Prostate gland (tissue), 2 donors: ENCODE measurements around the gene GFY.

ENCODE experiments used
- POLR2A ChIP-seq: fragments of 450-650 bp; IDR thresholded peaks from one replicate; pipeline ENCODE4 v1.6.1; 2016; ENCODE audit warnings: antibody characterized with exemption, mild to moderate bottlenecking
- POLR2AphosphoS5 ChIP-seq: sonication (generic); formaldehyde crosslinking; IDR thresholded peaks from one replicate; pipeline ENCODE4 v1.6.1; 2017; ENCODE audit warnings: antibody characterized with exemption
- TF ChIP-seq, protein P1 (sequence below), 4 experiments: fragments of 200-600 bp in 2 of 4; fragments of 450-650 bp in 2 of 4; sonication (generic) in 2 of 4; IDR thresholded peaks; 1 replicate in 3 of 4; 2 replicates in 1 of 4; pipeline ENCODE4 v1.5.1; 2016 to 2019; ENCODE audit warnings: antibody characterized with exemption in 4 of 4, mild to moderate bottlenecking in 2 of 4, moderate library complexity in 2 of 4

DNA sequence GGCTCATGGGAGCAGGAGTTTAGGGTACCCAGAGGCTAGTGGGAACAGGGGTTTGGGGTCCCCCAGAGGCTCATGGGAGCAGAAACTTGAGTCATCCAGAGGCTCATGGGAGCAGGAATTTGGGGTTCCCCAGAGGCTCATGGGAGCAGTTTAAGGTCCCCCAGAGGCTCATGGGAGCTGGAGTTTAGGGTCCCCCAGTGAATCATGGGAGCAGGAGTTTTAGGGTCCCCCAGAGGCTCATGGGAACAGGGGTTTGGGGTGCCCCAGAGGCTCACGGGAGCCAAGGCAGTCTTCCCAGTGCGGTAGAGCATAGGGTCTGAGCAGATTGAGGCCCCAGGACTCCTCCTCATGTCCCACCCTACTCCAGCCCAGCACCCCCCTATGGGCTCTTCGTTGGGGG lies 40.2 kb downstream of the GFY start:
- TF ChIP-seq, protein P1, sequence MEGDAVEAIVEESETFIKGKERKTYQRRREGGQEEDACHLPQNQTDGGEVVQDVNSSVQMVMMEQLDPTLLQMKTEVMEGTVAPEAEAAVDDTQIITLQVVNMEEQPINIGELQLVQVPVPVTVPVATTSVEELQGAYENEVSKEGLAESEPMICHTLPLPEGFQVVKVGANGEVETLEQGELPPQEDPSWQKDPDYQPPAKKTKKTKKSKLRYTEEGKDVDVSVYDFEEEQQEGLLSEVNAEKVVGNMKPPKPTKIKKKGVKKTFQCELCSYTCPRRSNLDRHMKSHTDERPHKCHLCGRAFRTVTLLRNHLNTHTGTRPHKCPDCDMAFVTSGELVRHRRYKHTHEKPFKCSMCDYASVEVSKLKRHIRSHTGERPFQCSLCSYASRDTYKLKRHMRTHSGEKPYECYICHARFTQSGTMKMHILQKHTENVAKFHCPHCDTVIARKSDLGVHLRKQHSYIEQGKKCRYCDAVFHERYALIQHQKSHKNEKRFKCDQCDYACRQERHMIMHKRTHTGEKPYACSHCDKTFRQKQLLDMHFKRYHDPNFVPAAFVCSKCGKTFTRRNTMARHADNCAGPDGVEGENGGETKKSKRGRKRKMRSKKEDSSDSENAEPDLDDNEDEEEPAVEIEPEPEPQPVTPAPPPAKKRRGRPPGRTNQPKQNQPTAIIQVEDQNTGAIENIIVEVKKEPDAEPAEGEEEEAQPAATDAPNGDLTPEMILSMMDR (IDR thresholded peaks at IDR 0.05), result no peak
- TF ChIP-seq POLR2A, result no peak
- no peak for TF ChIP-seq POLR2AphosphoS5
